HG03460 (cell line): ENCODE measurements around the gene ARFGAP1.
"Not testable (repeated sequence)": the region's sequence is repeated elsewhere in the genome, so short reads cannot be mapped to it uniquely, and the experiment has no call there.

ENCODE experiments used
- ATAC-seq: cut with Tn5 transposase; IDR thresholded peaks from one replicate; pipeline ENCODE4 v1.9.1; 2021; ENCODE audit not compliant: unreplicated experiment

ARFGAP1 gene

GRCh38 chr20:63240004-63240403, 32.6 kb upstream of the ARFGAP1 start:
- ATAC-seq = no peak

- no peak for ATAC-seq
These were observed 31.3 kb upstream of the ARFGAP1 start for GRCh38 chr20:63241272-63241671.

GRCh38 chr20:63242736-63243135, 29.9 kb upstream of the ARFGAP1 start:
- no peak for ATAC-seq

DNA sequence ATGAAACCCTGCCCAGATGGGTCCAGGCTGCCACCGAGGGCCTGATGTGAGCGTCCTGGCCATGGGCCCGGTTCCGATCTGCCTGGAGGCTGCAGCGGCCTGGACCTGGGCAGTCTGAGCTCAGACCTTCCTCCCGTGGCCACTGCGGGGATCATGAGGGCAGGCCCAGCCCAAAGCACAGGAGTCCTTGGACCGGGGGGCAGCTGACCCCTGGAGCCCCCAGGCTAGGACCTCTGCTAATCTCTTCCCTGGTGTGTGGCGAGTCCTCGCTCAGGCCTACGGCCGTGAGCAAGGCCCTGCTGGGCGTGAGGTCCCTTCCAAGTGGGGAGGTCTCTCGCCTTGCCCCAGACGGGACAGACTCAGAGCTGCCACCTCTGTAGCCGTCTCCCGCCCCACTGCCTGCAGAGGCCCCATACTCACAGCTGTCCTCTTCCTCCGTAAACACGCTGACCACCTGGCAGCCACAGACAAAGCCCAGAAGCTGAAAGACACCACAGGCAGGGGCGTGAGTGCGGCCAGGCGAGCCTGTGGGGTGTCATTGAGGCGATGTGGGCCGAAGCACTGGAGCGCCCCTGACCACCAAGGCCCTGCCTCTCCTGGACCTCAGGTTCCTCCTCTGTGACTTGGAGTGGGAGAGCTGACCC, 28.9 kb upstream of the ARFGAP1 start:
- no peak for ATAC-seq

GRCh38 chr20:63244468-63244867, 28.1 kb upstream of the ARFGAP1 start:
- no peak for ATAC-seq

GRCh38 chr20:63246490-63247288, 25.9 kb upstream of the ARFGAP1 start:
- ATAC-seq = no peak

DNA sequence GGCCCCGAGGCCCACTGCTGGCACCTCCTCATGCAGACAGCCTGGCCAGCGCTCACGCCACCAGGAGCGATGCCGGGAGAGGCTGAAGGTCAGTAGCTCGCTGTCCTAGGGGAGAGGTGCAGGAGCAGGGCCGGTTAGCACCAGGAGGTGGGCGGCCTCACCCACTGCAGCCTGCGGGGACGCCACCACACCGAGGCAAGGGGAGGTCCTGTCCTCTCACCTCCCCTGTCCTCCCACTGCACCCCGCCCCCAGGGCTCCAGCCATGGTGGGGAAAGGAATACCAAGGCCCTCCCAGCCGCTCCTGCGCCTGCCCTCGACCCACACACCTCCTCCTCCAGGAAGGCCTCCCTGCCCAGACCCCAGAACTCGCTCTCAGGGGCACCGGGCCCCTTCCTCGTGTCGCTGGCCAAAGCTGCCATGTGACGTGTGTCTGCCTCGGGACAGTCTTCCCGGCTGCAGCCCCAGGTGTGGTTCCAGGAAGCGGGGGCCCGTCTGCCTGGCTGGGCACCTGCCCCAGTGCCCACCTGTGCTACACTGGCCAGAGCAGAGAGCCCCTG, 24.9 kb upstream of the ARFGAP1 start:
- no peak for ATAC-seq

DNA sequence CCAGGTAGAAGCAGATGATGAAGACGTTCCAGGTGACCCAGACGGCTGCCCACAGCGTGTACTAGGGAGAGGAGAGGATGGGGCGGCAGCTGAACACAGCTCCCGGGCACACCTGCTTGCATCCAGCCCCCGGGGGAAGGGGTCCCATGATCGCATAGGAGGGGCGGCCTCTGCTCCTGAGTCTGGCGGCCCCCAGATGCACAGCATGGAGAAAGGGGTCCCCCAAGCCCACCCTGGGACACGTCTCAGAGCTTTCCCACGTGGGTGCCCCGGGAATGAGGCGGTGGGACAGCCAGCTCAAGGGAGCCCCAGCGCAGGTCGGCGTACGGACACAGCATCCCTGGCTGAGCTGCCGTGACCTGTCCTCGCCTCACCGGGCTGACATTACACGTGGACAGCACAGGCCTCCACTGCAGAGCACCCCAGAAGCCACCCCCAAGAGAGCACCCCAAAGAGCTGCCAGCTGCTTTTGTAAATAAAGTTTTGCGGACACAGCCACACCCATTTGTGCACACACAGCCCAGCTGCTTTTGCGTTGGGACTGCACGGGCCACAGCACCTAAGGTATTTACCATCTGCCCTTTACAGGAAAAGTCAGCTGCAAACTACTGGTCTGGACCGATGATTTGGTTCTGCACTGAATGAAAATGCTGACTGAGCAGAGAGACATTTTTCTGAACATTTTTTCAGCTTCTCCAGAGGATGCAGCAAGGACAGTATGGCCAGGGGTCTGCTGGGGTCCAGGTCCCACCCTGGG, 23.6 kb upstream of the ARFGAP1 start:
- ATAC-seq = no peak

- ATAC-seq = no peak
These were observed 22.7 kb upstream of the ARFGAP1 start for GRCh38 chr20:63249891-63250290.

GRCh38 chr20:63251350-63251749, 21.3 kb upstream of the ARFGAP1 start:
- not testable (repeated sequence) for ATAC-seq

GRCh38 chr20:63252284-63252711, 20.3 kb upstream of the ARFGAP1 start:
- no peak for ATAC-seq

DNA sequence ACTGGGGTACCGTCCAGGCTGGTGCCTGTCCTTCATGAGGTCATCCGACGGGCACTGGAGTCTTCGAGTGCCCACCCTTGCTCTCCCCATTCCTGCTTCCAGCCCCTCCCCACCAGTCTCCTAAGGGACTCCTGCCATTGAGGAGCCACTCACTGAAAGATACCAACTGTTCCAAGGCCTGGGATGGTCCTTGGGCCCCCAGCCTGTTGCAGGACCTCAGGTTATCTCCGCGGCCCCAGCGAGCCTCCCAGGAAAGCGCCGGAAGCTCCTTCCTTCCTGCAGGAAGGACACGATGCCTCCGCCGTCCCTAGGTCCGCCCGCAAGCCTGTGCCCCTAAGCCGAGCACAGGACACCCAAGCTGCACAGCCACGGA, 19.6 kb upstream of the ARFGAP1 start:
- ATAC-seq = no peak

DNA sequence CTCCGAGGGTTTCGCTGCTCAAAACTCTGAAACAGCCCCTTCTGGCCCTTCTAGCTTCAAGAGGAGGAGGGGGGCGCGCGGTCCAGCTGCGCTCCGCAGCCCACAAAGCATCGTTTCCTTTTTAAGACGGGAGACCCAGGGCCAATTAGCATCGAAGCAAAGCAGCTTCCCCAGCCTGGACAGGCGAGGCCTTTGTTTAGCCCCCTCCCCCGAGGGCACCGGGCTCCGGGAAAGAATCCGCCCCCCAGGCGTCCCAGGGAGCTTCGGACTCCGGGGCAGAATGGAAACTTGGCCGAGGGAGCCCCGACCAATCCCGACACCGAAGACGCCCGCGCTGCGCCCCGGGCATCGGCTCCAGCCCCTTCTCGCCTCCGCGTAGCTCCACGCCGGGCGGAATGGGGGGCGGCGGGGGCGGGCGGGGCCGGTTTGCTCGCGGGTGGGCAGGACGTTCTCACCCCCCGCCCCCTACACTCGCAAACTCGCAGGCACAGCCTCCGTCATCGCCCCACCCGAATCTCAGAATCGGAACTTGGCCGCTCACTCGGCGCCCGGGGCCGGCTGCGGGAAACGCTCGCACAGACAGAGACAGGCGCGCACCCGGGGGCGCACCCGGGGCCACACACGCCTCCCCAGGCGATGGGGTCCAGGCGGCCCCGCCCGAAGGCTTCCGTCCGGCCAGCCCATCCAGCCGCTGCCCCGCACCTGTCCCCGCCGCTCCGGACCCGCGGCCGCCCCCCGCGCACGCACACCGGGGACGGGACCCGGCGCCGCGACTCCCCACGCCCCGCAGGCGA, 19.0 kb upstream of the ARFGAP1 start:
- no peak for ATAC-seq

GRCh38 chr20:63254232-63254605, 18.4 kb upstream of the ARFGAP1 start, which contains the start of gene NKAIN4:
Gene NKAIN4 (minus strand): TSS chr20:63254463. CDS start chr20:63254450, 13 bp downstream.
- ATAC-seq = no peak

GRCh38 chr20:63254606-63255384, 17.8 kb upstream of the ARFGAP1 start:
- ATAC-seq = no peak

DNA sequence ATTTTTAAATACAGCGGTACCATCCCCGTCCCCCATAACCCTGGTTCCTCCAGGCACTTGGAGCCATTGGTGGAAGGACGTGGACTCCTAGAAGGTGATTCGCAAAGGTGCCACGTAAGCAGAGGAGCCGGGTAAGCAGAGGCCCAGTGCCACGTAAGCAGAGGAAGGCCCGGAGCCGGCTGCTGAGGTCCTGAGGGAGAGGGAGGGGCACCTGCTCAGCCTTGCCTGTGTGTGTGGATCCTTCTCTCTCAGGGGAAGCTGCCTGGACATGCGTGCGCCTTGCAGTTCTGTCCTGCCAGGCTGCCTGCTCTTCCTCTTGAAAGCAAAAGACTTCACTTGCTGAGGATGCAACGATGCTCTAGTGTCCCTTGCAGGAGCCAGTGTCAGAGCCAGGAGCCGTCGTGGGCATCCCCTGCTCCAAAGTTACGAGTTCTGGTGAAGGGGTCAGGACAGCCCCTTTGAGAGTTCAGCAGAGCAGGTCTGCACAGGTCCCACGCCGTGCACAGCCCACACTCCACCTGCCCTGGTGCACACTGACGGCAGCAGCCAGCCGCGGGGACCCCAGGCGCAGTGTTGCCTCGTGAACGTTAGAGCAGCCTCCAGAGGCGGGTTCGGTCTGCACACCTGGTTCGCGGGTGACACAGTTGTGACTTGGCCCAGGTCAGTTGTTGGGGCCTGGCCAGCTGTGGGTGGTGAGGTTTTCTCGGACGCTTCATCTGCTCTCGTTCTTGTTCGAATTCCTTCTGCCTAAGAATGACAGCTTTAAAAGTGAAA, 16.5 kb upstream of the ARFGAP1 start:
- ATAC-seq = no peak

DNA sequence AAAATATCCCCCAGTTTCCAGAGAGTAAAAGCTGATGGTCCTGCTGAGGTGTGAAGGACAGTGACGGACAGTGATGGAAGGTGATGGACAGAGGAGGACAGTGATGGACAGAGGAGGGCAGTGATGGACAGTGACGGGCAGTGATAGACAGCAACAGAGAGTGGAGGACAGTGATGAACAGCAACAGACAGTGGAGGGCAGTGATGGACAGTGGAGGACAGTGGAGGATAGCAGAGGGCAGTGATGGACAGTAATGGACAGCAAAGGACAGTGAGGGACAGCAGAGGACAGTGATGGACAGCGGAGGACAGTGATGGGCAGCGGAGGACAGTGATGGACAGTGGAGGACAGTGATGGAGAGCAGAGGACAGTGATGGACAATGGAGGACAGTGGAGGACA, 15.7 kb upstream of the ARFGAP1 start:
- no peak for ATAC-seq

- no peak for ATAC-seq
These were observed 15.0 kb upstream of the ARFGAP1 start for GRCh38 chr20:63257629-63258028.

GRCh38 chr20:63258781-63259180, 13.8 kb upstream of the ARFGAP1 start:
- no peak for ATAC-seq
